ENCODE results near the gene SLC4A1. TPM values are rescaled to one million over a fixed set of nuclear protein-coding genes. Genes with fewer than 3 reads are reported as not detected.

The SLC4A1 gene
- total and polyA plus RNA-seq, 3 donors from 2014 or later, result 0.12 to 0.71 (median 0.37) TPM

DNA sequence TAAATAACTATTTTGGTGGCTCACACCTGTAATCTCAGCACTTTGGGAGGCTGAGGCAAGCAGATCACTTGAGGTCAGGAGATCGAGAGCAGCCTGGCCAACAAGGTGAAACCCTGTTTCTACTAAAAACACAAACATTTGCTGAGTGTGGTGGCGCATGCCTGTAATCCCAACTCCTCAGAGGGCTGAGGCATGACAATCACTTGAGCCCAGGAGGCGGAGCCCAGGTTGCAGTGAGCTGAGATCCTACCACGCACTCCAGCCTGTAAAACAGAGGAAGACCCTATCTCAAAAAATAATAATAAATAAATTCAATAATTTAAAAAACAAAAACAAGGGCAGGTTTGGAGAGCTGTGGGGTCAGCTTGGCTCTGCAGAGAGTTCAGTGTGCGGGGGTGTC is 5.7 kb upstream of the SLC4A1 start:
- Histone ChIP-seq H3K27me3 (no peaks in the 10 kb centered on the region), H3K27ac (no peak overlapping the region), H3K4me3 (no peak overlapping the region), H3K4me1 (no peaks in the 10 kb centered on the region), H3K36me3 (ENCODE audit: low read depth, missing control alignments) (no peaks in the 10 kb centered on the region), H3K9me3 (no peaks in the 10 kb centered on the region)
- WGBS, 2 donors, result 92 to 94% methylated on average over 5 of the region's 5 CpGs
- TF ChIP-seq POLR2A (IDR thresholded peaks at IDR 0.05), result no peak
- no peak for TF ChIP-seq CTCF (IDR thresholded peaks at IDR 0.05)
- DNase-seq, result no peak
- intact Hi-C loops (cut with DNase I; ENCODE audit: low total_unique reads), result no loop called here

DNA sequence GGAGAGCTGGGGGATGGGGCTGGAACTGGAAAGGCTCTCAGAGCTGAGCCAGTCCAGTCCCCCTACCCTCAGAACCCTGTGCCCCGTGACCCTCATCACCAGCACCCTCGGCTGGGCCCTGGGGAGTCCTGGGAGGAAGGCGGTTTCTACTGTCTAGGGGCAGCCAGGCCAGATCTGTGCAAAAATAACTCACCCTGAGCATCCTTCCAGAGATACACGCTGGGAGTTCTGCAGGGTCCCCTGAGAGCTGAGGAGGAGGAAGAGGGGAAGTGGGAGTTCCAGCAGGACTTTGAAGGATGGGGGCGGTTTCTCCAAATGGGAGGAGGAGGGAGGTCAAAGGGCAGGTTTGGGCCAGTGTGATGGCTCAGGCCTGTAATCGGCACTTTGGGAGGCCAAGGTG is 5.0 kb upstream of the SLC4A1 start:
- intact Hi-C loops (cut with DNase I; ENCODE audit: low total_unique reads), result no loop called here
- H3K27ac ChIP-seq, result no peak overlapping the region

GRCh38 chr17:44272321-44272951 is 4.5 kb upstream of the SLC4A1 start:
- H3K27ac ChIP-seq, result no peak overlapping the region
- no peaks in the 10 kb centered on the region for H3K27me3 ChIP-seq
- intact Hi-C loops (cut with DNase I; ENCODE audit: low total_unique reads), result no loop called here
- H3K9me3 ChIP-seq, result no peaks in the 10 kb centered on the region
- H3K36me3 ChIP-seq (ENCODE audit: low read depth, missing control alignments), result no peaks in the 10 kb centered on the region
- H3K4me1 ChIP-seq, result no peaks in the 10 kb centered on the region
- no peak for DNase-seq
- H3K4me3 ChIP-seq, result no peak overlapping the region
- WGBS, 2 donors, result 66% methylated on average over 12 to 13 of the region's 13 CpGs
- TF ChIP-seq CTCF (IDR thresholded peaks at IDR 0.05) (no peak), POLR2A (IDR thresholded peaks at IDR 0.05) (no peak)

More for the DNA sequence above, 5.0 kb upstream of the SLC4A1 start:
- TF ChIP-seq POLR2A (IDR thresholded peaks at IDR 0.05), result no peak
- no peaks in the 10 kb centered on the region for H3K4me1 ChIP-seq
- H3K9me3 ChIP-seq, result no peaks in the 10 kb centered on the region
- no peaks in the 10 kb centered on the region for H3K36me3 ChIP-seq (ENCODE audit: low read depth, missing control alignments)
- WGBS, 2 donors, result 78 to 86% methylated on average over 6 of the region's 6 CpGs
- H3K4me3 ChIP-seq, result no peak overlapping the region
- DNase-seq, result no peak
- H3K27me3 ChIP-seq, result no peaks in the 10 kb centered on the region

GRCh38 chr17:44269535-44270240 is 1.8 kb upstream of the SLC4A1 start:
- intact Hi-C loops (cut with DNase I; ENCODE audit: low total_unique reads), result no loop called here
- 64 to 79% methylated on average over 7 of the region's 7 CpGs for WGBS, 2 donors
- TF ChIP-seq CTCF (IDR thresholded peaks at IDR 0.05) (no peak), POLR2A (IDR thresholded peaks at IDR 0.05) (no peak)
- no peak overlapping the region for H3K4me3 ChIP-seq
- no peaks in the 10 kb centered on the region for H3K9me3 ChIP-seq
- peak; percentile 30 for DNase-seq
- H3K27ac ChIP-seq, result no peak overlapping the region
- H3K36me3 ChIP-seq (ENCODE audit: low read depth, missing control alignments), result no peaks in the 10 kb centered on the region
- H3K4me1 ChIP-seq, result no peaks in the 10 kb centered on the region
- H3K27me3 ChIP-seq, result no peaks in the 10 kb centered on the region

- Histone ChIP-seq H3K36me3 (ENCODE audit: low read depth, missing control alignments) (no peaks in the 10 kb centered on the region), H3K27me3 (no peaks in the 10 kb centered on the region), H3K4me1 (no peaks in the 10 kb centered on the region), H3K4me3 (no peak overlapping the region), H3K27ac (no peak overlapping the region), H3K9me3 (no peaks in the 10 kb centered on the region)
- 83 to 88% methylated on average over 11 of the region's 11 CpGs for WGBS, 2 donors
- intact Hi-C loops (cut with DNase I; ENCODE audit: low total_unique reads), result no loop called here
- DNase-seq, result no peak
- no peak for TF ChIP-seq CTCF (IDR thresholded peaks at IDR 0.05)
- no peak for TF ChIP-seq POLR2A (IDR thresholded peaks at IDR 0.05)
Observed at GRCh38 chr17:44268709-44269534, 987 bp upstream of the SLC4A1 start.

Data from testis (tissue), 3 donors.